Activated CD4-positive, alpha-beta memory T cell treated with anti-CD3 and anti-CD28 coated beads, Interleukin-2, amount 10 ng/mL, durations not matched to agents 7 days and 5 days (primary cell): ENCODE results near the gene TMCO6. TPM values are rescaled to one million over a fixed set of nuclear protein-coding genes. Genes with fewer than 3 reads are reported as not detected.
A peak's percentile ranks its signal among the peaks of the same experiment; 100 is the strongest.
"Not testable (repeated sequence)": the region's sequence is repeated elsewhere in the genome, so short reads cannot be mapped to it uniquely, and the experiment has no call there.

Experiments used
- CTCF ChIA-PET: fragments of 350-600 bp; sonication (Branson Sonifier 250); formaldehyde crosslinking; loops from one replicate; lab custom pipeline; 2021; ENCODE audit warnings: antibody characterized with exemption, inconsistent platforms; lab: Charles Lee
- POLR2A ChIA-PET: fragments of 350-600 bp; sonication (Branson Sonifier 250); formaldehyde crosslinking; loops from one replicate; lab custom pipeline; 2021; ENCODE audit warnings: antibody characterized with exemption; lab: Charles Lee
- DNase-seq: peaks from one replicate; pipeline ENCODE4 v3.0.0-alpha.2; 2020
- H3K27ac Mint-ChIP-seq: one replicate; pipeline ENCODE4 v1.8.0; 2021; ENCODE audit warnings: mild to moderate bottlenecking, mixed read lengths
- H3K27me3 Mint-ChIP-seq: one replicate; pipeline ENCODE4 v1.8.0; 2021; ENCODE audit warnings: mixed read lengths
- H3K36me3 Mint-ChIP-seq: one replicate; pipeline ENCODE4 v1.8.0; 2021; ENCODE audit warnings: low read depth, mixed read lengths
- H3K4me1 Mint-ChIP-seq: one replicate; pipeline ENCODE4 v1.8.0; 2021; ENCODE audit warnings: mixed read lengths
- H3K4me3 Mint-ChIP-seq: one replicate; pipeline ENCODE4 v1.8.0; 2021; ENCODE audit warnings: mild to moderate bottlenecking, mixed read lengths
- H3K9me3 Mint-ChIP-seq: one replicate; pipeline ENCODE4 v1.8.0; 2021; ENCODE audit warnings: mixed read lengths
- total RNA-seq, 2 experiments: library from RNA; stranded (reverse); gene quantifications; one replicate each; pipeline ENCODE4 v1.2.3, GENCODE V29; 2021

The TMCO6 gene
- 10 to 100 TPM; 28.9 to 29.0 TPM for total RNA-seq

GRCh38 chr5:140639148-140639981 lies at the start of gene TMCO6:
Gene TMCO6 (plus strand): TSS chr5:140639451. CDS start chr5:140639528, 77 bp downstream.
- no peaks in the 10 kb centered on the region for H3K9me3 Mint-ChIP-seq
- peak; percentile 97 for DNase-seq
- ChIA-PET CTCF (interaction anchor here (0.7 to 2.9 kb wide), 15 partner anchors 8 to 287 kb away, joined by 3 to 20 read pairs (median 3); partner anchors contain the start of genes EIF4EBP3, IK, NDUFA2 and SRA1), POLR2A (interaction anchor here (0.6 to 2.8 kb wide), 15 partner anchors 8 to 238 kb away, joined by 3 to 23 read pairs (median 5); partner anchors contain the start of genes ANKHD1, APBB3, EIF4EBP3 and HARS1)
- peak within 1 kb of the TSS; percentile 97 for H3K4me3 Mint-ChIP-seq
- peak within 1 kb of the TSS; percentile 89 for H3K27ac Mint-ChIP-seq
- H3K27me3 Mint-ChIP-seq, result no peaks in the 10 kb centered on the region
- peaks cover 48% of the 10 kb centered on the region for H3K4me1 Mint-ChIP-seq
- peaks cover 29% of the 10 kb centered on the region for H3K36me3 Mint-ChIP-seq

DNA sequence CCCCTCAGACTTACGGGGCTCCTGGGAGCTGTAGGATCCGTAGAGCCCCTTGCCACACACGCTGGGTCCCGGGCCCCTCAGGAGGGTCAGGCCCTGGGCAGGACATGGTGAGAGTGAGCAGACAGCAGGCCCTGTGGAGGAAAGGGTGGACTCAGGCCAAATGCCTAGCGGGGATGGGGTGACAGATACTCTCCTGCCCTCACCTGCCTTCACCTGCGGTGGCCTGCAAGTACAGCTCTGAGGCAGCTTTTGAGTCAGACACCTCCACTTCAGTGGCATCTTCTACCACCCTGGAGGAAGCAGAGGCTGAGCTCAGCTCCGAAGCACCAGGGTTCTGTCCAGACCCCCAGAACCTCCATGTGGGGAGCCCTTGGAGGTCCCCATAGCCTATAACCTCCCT lies 48.4 kb upstream of the TMCO6 start:
- Mint-ChIP-seq H3K9me3 (no peaks in the 10 kb centered on the region), H3K4me3 (no peak overlapping the region), H3K36me3 (no peaks in the 10 kb centered on the region), H3K27me3 (peaks cover 5% of the 10 kb centered on the region), H3K27ac (no peak overlapping the region), H3K4me1 (no peaks in the 10 kb centered on the region)
- no peak for DNase-seq
- CTCF ChIA-PET, result interaction anchor here (1.3 kb wide), 1 partner anchor 160 kb away, joined by 3 read pairs; no protein-coding TSS in a partner anchor
- POLR2A ChIA-PET, result no interaction called here

- H3K4me1 Mint-ChIP-seq, result no peaks in the 10 kb centered on the region
- no peak overlapping the region for H3K4me3 Mint-ChIP-seq
- DNase-seq, result no peak
- H3K27ac Mint-ChIP-seq, result no peak overlapping the region
- ChIA-PET CTCF (no interaction called here), POLR2A (no interaction called here)
- H3K27me3 Mint-ChIP-seq, result peaks cover 5% of the 10 kb centered on the region
- no peaks in the 10 kb centered on the region for H3K9me3 Mint-ChIP-seq
- H3K36me3 Mint-ChIP-seq, result no peaks in the 10 kb centered on the region
Measured at GRCh38 chr5:140591747-140592372, 47.4 kb upstream of the TMCO6 start.

DNA sequence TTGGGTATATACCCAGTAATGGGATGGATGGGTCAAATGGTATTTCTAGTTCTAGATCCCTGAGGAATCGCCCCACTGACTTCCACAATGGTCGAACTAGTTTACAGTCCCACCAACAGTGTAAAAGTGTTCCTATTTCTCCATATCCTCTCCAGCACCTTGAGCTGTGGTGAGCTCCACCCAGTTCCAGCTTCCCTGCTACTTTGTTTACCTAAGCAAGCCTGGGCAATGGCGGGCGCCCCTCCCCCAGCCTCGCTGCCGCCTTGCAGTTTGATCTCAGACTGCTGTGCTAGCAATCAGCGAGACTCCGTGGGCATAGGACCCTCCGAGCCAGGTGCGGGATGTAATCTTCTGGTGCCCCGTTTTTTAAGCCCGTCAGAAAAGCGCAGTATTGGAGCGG lies 46.2 kb upstream of the TMCO6 start:
- H3K4me3 Mint-ChIP-seq, POLR2A ChIA-PET, DNase-seq, H3K4me1 Mint-ChIP-seq, H3K27me3 Mint-ChIP-seq, CTCF ChIA-PET, H3K9me3 Mint-ChIP-seq, H3K36me3 Mint-ChIP-seq, H3K27ac Mint-ChIP-seq: not testable (repeated sequence)

DNA sequence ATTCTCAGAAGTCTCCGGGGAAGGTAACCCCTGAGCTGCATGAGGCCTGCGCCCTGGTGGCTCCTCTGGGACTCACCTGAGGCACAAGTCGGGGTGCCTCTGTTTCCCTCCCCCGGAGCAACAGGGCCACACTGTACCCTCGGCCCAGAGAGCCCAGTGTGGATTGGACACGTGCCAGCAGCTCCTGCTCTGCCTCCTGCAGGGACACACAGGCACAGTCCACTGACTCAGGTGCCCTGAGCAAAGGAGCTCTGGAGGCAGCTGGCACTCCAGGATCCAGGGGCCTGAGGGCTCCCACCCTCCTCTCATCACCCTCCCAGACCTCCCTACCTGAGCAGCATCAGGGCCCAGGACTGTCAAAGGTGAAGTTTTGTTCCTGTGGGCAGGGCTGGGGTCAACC lies 45.1 kb upstream of the TMCO6 start:
- CTCF ChIA-PET, result no interaction called here
- POLR2A ChIA-PET, result no interaction called here
- Mint-ChIP-seq H3K4me3 (no peak overlapping the region), H3K27me3 (peaks cover 7% of the 10 kb centered on the region), H3K27ac (no peak overlapping the region), H3K36me3 (no peaks in the 10 kb centered on the region), H3K4me1 (no peaks in the 10 kb centered on the region), H3K9me3 (no peaks in the 10 kb centered on the region)
- DNase-seq, result no peak

- peaks cover 7% of the 10 kb centered on the region for H3K27me3 Mint-ChIP-seq
- no peaks in the 10 kb centered on the region for H3K9me3 Mint-ChIP-seq
- H3K36me3 Mint-ChIP-seq, result no peaks in the 10 kb centered on the region
- CTCF ChIA-PET, result no interaction called here
- H3K4me3 Mint-ChIP-seq, result no peak overlapping the region
- no peaks in the 10 kb centered on the region for H3K4me1 Mint-ChIP-seq
- POLR2A ChIA-PET, result no interaction called here
- H3K27ac Mint-ChIP-seq, result no peak overlapping the region
- no peak for DNase-seq
Measured at GRCh38 chr5:140595538-140596300, 43.5 kb upstream of the TMCO6 start.

GRCh38 chr5:140596321-140596741 lies 42.9 kb upstream of the TMCO6 start:
- Mint-ChIP-seq H3K9me3 (no peaks in the 10 kb centered on the region), H3K4me1 (no peaks in the 10 kb centered on the region), H3K4me3 (no peak overlapping the region), H3K27ac (no peak overlapping the region), H3K27me3 (peaks cover 7% of the 10 kb centered on the region), H3K36me3 (no peaks in the 10 kb centered on the region)
- POLR2A ChIA-PET, result no interaction called here
- CTCF ChIA-PET, result no interaction called here
- no peak for DNase-seq

- H3K4me3 Mint-ChIP-seq, result no peak overlapping the region
- POLR2A ChIA-PET, result no interaction called here
- no peak for DNase-seq
- H3K4me1 Mint-ChIP-seq, result no peaks in the 10 kb centered on the region
- H3K9me3 Mint-ChIP-seq, result no peaks in the 10 kb centered on the region
- CTCF ChIA-PET, result no interaction called here
- H3K27ac Mint-ChIP-seq, result no peak overlapping the region
- no peaks in the 10 kb centered on the region for H3K36me3 Mint-ChIP-seq
- peaks cover 7% of the 10 kb centered on the region for H3K27me3 Mint-ChIP-seq
Measured at GRCh38 chr5:140598836-140599235, 40.4 kb upstream of the TMCO6 start.

DNA sequence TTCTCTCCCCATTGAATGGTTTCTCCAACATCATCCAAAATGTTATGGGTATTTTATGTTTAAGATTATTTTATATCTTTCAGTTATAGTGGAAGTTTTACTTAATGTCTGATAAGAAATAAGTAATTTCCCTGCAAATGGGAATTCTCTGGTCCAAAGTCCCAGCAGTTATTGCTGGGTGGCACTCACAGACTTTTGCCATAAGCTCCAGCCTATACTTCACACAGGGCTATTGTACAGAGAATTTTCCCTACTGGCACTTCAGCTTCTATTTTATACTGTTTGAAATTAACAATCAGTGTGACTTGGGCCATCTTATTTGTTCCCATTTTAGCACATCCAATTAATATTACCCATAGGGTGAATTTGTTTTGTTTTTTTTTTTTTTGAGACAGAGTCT lies 39.2 kb upstream of the TMCO6 start:
- Mint-ChIP-seq H3K27me3 (peaks cover 8% of the 10 kb centered on the region), H3K36me3 (no peaks in the 10 kb centered on the region), H3K27ac (no peak overlapping the region), H3K4me1 (no peaks in the 10 kb centered on the region), H3K9me3 (no peaks in the 10 kb centered on the region), H3K4me3 (no peak overlapping the region)
- CTCF ChIA-PET, result no interaction called here
- no peak for DNase-seq
- POLR2A ChIA-PET, result interaction anchor here (0.7 kb wide), 1 partner anchor 42 kb away, joined by 3 read pairs; no protein-coding TSS in a partner anchor

- Mint-ChIP-seq H3K9me3 (no peaks in the 10 kb centered on the region), H3K4me3 (no peak overlapping the region), H3K27ac (no peak overlapping the region), H3K36me3 (no peaks in the 10 kb centered on the region), H3K27me3 (peaks cover 3% of the 10 kb centered on the region), H3K4me1 (no peaks in the 10 kb centered on the region)
- ChIA-PET CTCF (no interaction called here), POLR2A (no interaction called here)
- no peak for DNase-seq
Measured at GRCh38 chr5:140602147-140602546, 37.1 kb upstream of the TMCO6 start.

- H3K4me1 Mint-ChIP-seq, H3K9me3 Mint-ChIP-seq, POLR2A ChIA-PET, DNase-seq, H3K4me3 Mint-ChIP-seq, H3K27ac Mint-ChIP-seq, CTCF ChIA-PET, H3K27me3 Mint-ChIP-seq, H3K36me3 Mint-ChIP-seq: not testable (repeated sequence)
Measured at GRCh38 chr5:140603446-140603698, 35.9 kb upstream of the TMCO6 start.

DNA sequence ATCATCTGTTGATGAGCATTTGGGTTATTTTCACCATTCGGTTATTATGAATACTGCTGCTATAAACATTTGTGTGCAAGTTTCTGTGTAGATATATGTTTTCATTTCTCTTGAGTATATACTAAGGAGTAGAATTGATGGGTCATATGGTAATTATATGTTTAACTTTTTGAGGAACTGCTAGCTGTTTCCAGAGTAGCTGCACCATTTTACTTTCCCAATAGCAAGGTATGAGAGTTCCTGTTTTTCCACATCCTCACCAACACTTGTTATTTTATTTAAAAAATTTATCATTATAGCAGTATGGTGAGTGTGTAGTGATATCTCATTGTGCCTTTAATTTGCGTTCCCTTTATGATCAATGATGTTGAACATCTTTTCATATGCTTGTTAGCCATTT lies 35.5 kb upstream of the TMCO6 start:
- no peak for DNase-seq
- ChIA-PET CTCF (no interaction called here), POLR2A (no interaction called here)
- no peaks in the 10 kb centered on the region for H3K9me3 Mint-ChIP-seq
- H3K27me3 Mint-ChIP-seq, result peaks cover 1% of the 10 kb centered on the region
- H3K4me1 Mint-ChIP-seq, result no peaks in the 10 kb centered on the region
- no peaks in the 10 kb centered on the region for H3K36me3 Mint-ChIP-seq
- no peak overlapping the region for H3K4me3 Mint-ChIP-seq
- no peak overlapping the region for H3K27ac Mint-ChIP-seq

GRCh38 chr5:140605879-140606278 lies 33.4 kb upstream of the TMCO6 start:
- no peak overlapping the region for H3K27ac Mint-ChIP-seq
- no peaks in the 10 kb centered on the region for H3K9me3 Mint-ChIP-seq
- ChIA-PET CTCF (no interaction called here), POLR2A (no interaction called here)
- peaks cover 1% of the 10 kb centered on the region for H3K27me3 Mint-ChIP-seq
- no peak for DNase-seq
- H3K4me1 Mint-ChIP-seq, result peaks cover 6% of the 10 kb centered on the region
- no peak overlapping the region for H3K4me3 Mint-ChIP-seq
- H3K36me3 Mint-ChIP-seq, result no peaks in the 10 kb centered on the region
